Nephron (organoid): Measurements from ENCODE around the gene IGFBP3.

Experiments used
- H3K27ac Mint-ChIP-seq, 3 experiments: 2 replicates each; pipeline ENCODE4 v1.8.0; 2020; ENCODE audit warnings: mixed read lengths in 3 of 3, mild to moderate bottlenecking in 2 of 3, moderate library complexity in 1 of 3
- H3K27me3 Mint-ChIP-seq: 2 replicates; pipeline ENCODE4 v1.8.0; 2021; ENCODE audit warnings: low read depth, mild to moderate bottlenecking, moderate library complexity, mixed read lengths
- H3K36me3 Mint-ChIP-seq: 2 replicates; pipeline ENCODE4 v1.8.0; 2020; ENCODE audit warnings: low read depth, mixed read lengths
- H3K4me1 Mint-ChIP-seq: 2 replicates; pipeline ENCODE4 v1.8.0; 2020; ENCODE audit warnings: mixed read lengths
- H3K4me3 Mint-ChIP-seq, 3 experiments: 2 replicates each; pipeline ENCODE4 v1.8.0; 2020; ENCODE audit warnings: mild to moderate bottlenecking in 3 of 3, mixed read lengths in 3 of 3, moderate library complexity in 2 of 3
- H3K9me3 Mint-ChIP-seq: 2 replicates; pipeline ENCODE4 v1.8.0; 2020; ENCODE audit warnings: mixed read lengths
- TF ChIP-seq, protein P1 (sequence below), 3 experiments: fragments of 200-600 bp; sonication (generic); IDR thresholded peaks; one replicate each; pipeline ENCODE4 v1.5.0; 2021; ENCODE audit warnings: antibody characterized with exemption in 3 of 3; ENCODE audit not compliant: unreplicated experiment in 3 of 3

IGFBP3 gene

DNA sequence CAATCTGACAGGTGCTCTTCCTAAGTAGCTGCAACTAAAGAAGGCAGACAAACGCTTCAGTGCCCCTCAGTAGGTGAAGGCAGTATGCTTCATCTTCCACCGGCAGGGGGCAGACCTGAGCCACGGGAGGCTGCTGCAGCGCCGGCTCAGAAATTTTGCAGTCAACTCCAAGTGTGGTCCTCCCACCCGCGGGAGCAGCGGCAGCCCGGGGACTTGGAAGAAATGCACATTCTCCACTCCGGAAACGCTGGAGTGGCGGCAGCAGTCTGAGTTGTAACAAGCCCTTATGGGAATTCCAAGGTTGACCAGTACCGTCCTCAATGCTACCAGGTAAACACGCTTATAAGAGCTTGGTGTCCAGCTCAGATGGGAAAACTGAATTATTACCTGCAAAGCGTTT, 3.4 kb downstream of the IGFBP3 start:
- H3K4me1 Mint-ChIP-seq: peaks cover 45% of the 10 kb centered on the region
- H3K9me3 Mint-ChIP-seq: no peaks in the 10 kb centered on the region
- peaks cover 21% of the 10 kb centered on the region for H3K36me3 Mint-ChIP-seq
- no peak overlapping the region for H3K27ac Mint-ChIP-seq
- H3K4me3 Mint-ChIP-seq: peak overlapping the region; percentile 64 to 96 (median 95)
- peaks cover 36% of the 10 kb centered on the region for H3K27me3 Mint-ChIP-seq
- TF ChIP-seq, protein P1, sequence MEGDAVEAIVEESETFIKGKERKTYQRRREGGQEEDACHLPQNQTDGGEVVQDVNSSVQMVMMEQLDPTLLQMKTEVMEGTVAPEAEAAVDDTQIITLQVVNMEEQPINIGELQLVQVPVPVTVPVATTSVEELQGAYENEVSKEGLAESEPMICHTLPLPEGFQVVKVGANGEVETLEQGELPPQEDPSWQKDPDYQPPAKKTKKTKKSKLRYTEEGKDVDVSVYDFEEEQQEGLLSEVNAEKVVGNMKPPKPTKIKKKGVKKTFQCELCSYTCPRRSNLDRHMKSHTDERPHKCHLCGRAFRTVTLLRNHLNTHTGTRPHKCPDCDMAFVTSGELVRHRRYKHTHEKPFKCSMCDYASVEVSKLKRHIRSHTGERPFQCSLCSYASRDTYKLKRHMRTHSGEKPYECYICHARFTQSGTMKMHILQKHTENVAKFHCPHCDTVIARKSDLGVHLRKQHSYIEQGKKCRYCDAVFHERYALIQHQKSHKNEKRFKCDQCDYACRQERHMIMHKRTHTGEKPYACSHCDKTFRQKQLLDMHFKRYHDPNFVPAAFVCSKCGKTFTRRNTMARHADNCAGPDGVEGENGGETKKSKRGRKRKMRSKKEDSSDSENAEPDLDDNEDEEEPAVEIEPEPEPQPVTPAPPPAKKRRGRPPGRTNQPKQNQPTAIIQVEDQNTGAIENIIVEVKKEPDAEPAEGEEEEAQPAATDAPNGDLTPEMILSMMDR (IDR thresholded peaks at IDR 0.05; ENCODE audit: unreplicated experiment in 3 of 3): peak; percentile 91 to 93 (median 92)

- TF ChIP-seq, protein P1 (IDR thresholded peaks at IDR 0.05; ENCODE audit: unreplicated experiment in 3 of 3): no peak
- Mint-ChIP-seq H3K36me3 (peaks cover 21% of the 10 kb centered on the region), H3K9me3 (no peaks in the 10 kb centered on the region), H3K4me3 (peak overlapping the region; percentile 15 to 64 (median 51)), H3K4me1 (peaks cover 39% of the 10 kb centered on the region), H3K27ac (no peak overlapping the region), H3K27me3 (peaks cover 34% of the 10 kb centered on the region)
These were observed 4.0 kb downstream of the IGFBP3 start for GRCh38 chr7:45917064-45917463.

- no peak overlapping the region for H3K4me3 Mint-ChIP-seq
These were observed 5.5 kb downstream of the IGFBP3 start for GRCh38 chr7:45915606-45916005.

GRCh38 chr7:45914911-45915310, 6.2 kb downstream of the IGFBP3 start:
- Mint-ChIP-seq H3K4me1 (peaks cover 29% of the 10 kb centered on the region), H3K27me3 (peaks cover 25% of the 10 kb centered on the region), H3K27ac (no peak overlapping the region), H3K9me3 (no peaks in the 10 kb centered on the region), H3K36me3 (peaks cover 25% of the 10 kb centered on the region), H3K4me3 (no peak overlapping the region)
- TF ChIP-seq, protein P1 (IDR thresholded peaks at IDR 0.05; ENCODE audit: unreplicated experiment in 3 of 3): no peak

More at GRCh38 chr7:45915606-45916005, 5.5 kb downstream of the IGFBP3 start:
- H3K4me1 Mint-ChIP-seq: peaks cover 34% of the 10 kb centered on the region
- peaks cover 32% of the 10 kb centered on the region for H3K27me3 Mint-ChIP-seq
- no peak overlapping the region for H3K27ac Mint-ChIP-seq
- H3K9me3 Mint-ChIP-seq: no peaks in the 10 kb centered on the region
- TF ChIP-seq, protein P1 (IDR thresholded peaks at IDR 0.05; ENCODE audit: unreplicated experiment in 3 of 3): no peak
- H3K36me3 Mint-ChIP-seq: peaks cover 25% of the 10 kb centered on the region

GRCh38 chr7:45912972-45913371, 8.1 kb downstream of the IGFBP3 start:
- TF ChIP-seq, protein P1 (IDR thresholded peaks at IDR 0.05; ENCODE audit: unreplicated experiment in 3 of 3): no peak
- Mint-ChIP-seq H3K4me1 (peaks cover 9% of the 10 kb centered on the region), H3K27me3 (peaks cover 6% of the 10 kb centered on the region), H3K9me3 (peaks cover 3% of the 10 kb centered on the region), H3K4me3 (no peak overlapping the region), H3K27ac (no peak overlapping the region), H3K36me3 (peaks cover 30% of the 10 kb centered on the region)

- H3K4me3 Mint-ChIP-seq: no peak overlapping the region
- no peaks in the 10 kb centered on the region for H3K27me3 Mint-ChIP-seq
- H3K4me1 Mint-ChIP-seq: no peaks in the 10 kb centered on the region
- TF ChIP-seq, protein P1 (IDR thresholded peaks at IDR 0.05; ENCODE audit: unreplicated experiment in 3 of 3): no peak
- peaks cover 6% of the 10 kb centered on the region for H3K9me3 Mint-ChIP-seq
- no peak overlapping the region for H3K27ac Mint-ChIP-seq
- peaks cover 24% of the 10 kb centered on the region for H3K36me3 Mint-ChIP-seq
These were observed 9.8 kb downstream of the IGFBP3 start for GRCh38 chr7:45911311-45911710.
